GM10266 (cell line): ENCODE data around the gene DOCK10.

ENCODE experiments used
- DNase-seq: peaks from one replicate; pipeline ENCODE4 v3.0.0; 2012; ENCODE audit errors: extremely low spot score
- CTCF ChIP-seq: IDR thresholded peaks from 2 replicates; pipeline ENCODE4 v1.5.1; 2012; ENCODE audit warnings: mild to moderate bottlenecking, low read depth; ENCODE audit not compliant: control insufficient read depth, insufficient read depth; ENCODE audit errors: missing control alignments

The DOCK10 gene

DNA sequence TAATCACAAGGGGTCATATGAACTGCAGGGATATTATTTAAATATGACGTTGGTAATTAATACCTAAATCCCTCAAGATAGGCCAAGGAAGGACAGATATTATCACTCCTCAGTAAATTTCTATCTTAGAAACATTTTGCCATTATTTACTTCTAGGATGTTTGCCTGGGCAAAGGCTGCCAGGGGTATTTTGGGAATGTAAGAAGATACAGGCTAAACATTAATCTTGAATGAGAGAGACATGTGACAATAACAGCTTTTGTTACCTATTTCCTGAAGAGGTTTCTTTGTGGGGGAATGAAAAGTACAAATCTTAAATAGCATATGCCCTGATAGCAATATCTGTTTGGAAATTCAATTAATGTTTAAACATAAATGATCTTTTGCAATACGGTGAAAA is 325.3 kb downstream of the DOCK10 start:
- TF ChIP-seq CTCF: no peak

GRCh38 chr2:224716201-224716600 is 326.1 kb downstream of the DOCK10 start, which contains the start of gene CCDC195:
Gene CCDC195 (minus strand): TSS chr2:224716365. CDS start chr2:224716365, 0 bp downstream.
- no peak for DNase-seq
- no peak for TF ChIP-seq CTCF

More for the DNA sequence above, 325.3 kb downstream of the DOCK10 start:
- DNase-seq: no peak
